ENCODE measurements around the gene SACM1L. TPM values are rescaled to one million over a fixed set of nuclear protein-coding genes. Genes with fewer than 3 reads are reported as not detected.
"Not testable (repeated sequence)": the region's sequence is repeated elsewhere in the genome, so short reads cannot be mapped to it uniquely, and the experiment has no call there.

The SACM1L gene
- total and polyA plus RNA-seq, 2 experiments from 2014 or later: 28.1 to 61.6 TPM

- TF ChIP-seq CTCF (IDR thresholded peaks at IDR 0.05; ENCODE audit: poor library complexity) (no peak), EZH2 (IDR thresholded peaks at IDR 0.05; ENCODE audit: borderline replicate concordance) (no peak), EZH2phosphoT487 (IDR thresholded peaks at IDR 0.05; ENCODE audit: low read depth, severe bottlenecking, unreplicated experiment) (no peak)
- DNase-seq (ENCODE audit: low spot score): no peak
- 95% methylated on average over 28 of the region's 32 CpGs for WGBS (ENCODE audit: low lambda C conversion rate, missing lambda C conversion rate)
These were observed 57.1 kb downstream of the SACM1L start for GRCh38 chr3:45746165-45746776.

GRCh38 chr3:45746777-45747622 lies 57.8 kb downstream of the SACM1L start:
- no peaks in the 10 kb centered on the region for H3K9me3 ChIP-seq (ENCODE audit: low read depth)
- H3K4me1 ChIP-seq (ENCODE audit: insufficient read depth): no peaks in the 10 kb centered on the region
- no peak overlapping the region for H3K4me3 ChIP-seq
- no peaks in the 10 kb centered on the region for H3K9me2 ChIP-seq (replicated peaks; ENCODE audit: insufficient read depth)
- DNase-seq (ENCODE audit: low spot score): no peak
- no peaks in the 10 kb centered on the region for H3K79me2 ChIP-seq
- no peaks in the 10 kb centered on the region for H3K36me3 ChIP-seq (replicated peaks; ENCODE audit: insufficient read depth, low read depth)
- no peaks in the 10 kb centered on the region for H3K27me3 ChIP-seq
- H3K27ac ChIP-seq: no peak overlapping the region
- no peak overlapping the region for H2AFZ ChIP-seq
- H4K20me1 ChIP-seq (ENCODE audit: insufficient read depth, poor library complexity, severe bottlenecking): no peaks in the 10 kb centered on the region
- H3K4me2 ChIP-seq: no peak overlapping the region
- TF ChIP-seq EZH2phosphoT487 (IDR thresholded peaks at IDR 0.05; ENCODE audit: low read depth, severe bottlenecking, unreplicated experiment): no peak
- no peak for TF ChIP-seq CTCF (IDR thresholded peaks at IDR 0.05; ENCODE audit: poor library complexity)
- WGBS (ENCODE audit: low lambda C conversion rate, missing lambda C conversion rate): 95% methylated on average over 17 of the region's 18 CpGs

More at GRCh38 chr3:45746165-45746776, 57.1 kb downstream of the SACM1L start:
- H3K9me2 ChIP-seq (replicated peaks; ENCODE audit: insufficient read depth): no peaks in the 10 kb centered on the region
- no peaks in the 10 kb centered on the region for H3K36me3 ChIP-seq (replicated peaks; ENCODE audit: insufficient read depth, low read depth)
- H3K4me2 ChIP-seq: no peak overlapping the region
- no peaks in the 10 kb centered on the region for H4K20me1 ChIP-seq (ENCODE audit: insufficient read depth, poor library complexity, severe bottlenecking)
- H3K27me3 ChIP-seq: no peaks in the 10 kb centered on the region
- no peaks in the 10 kb centered on the region for H3K9me3 ChIP-seq (ENCODE audit: low read depth)
- no peak overlapping the region for H2AFZ ChIP-seq
- H3K27ac ChIP-seq: no peak overlapping the region
- no peaks in the 10 kb centered on the region for H3K4me1 ChIP-seq (ENCODE audit: insufficient read depth)
- no peaks in the 10 kb centered on the region for H3K79me2 ChIP-seq
- no peak overlapping the region for H3K4me3 ChIP-seq

GRCh38 chr3:45748068-45748467 lies 58.9 kb downstream of the SACM1L start:
- H3K36me3 ChIP-seq (replicated peaks; ENCODE audit: insufficient read depth, low read depth): no peaks in the 10 kb centered on the region
- TF ChIP-seq CTCF (IDR thresholded peaks at IDR 0.05; ENCODE audit: poor library complexity) (no peak), EZH2phosphoT487 (IDR thresholded peaks at IDR 0.05; ENCODE audit: low read depth, severe bottlenecking, unreplicated experiment) (no peak), EZH2 (IDR thresholded peaks at IDR 0.05; ENCODE audit: borderline replicate concordance) (no peak)
- H2AFZ ChIP-seq: no peak overlapping the region
- no peak overlapping the region for H3K27ac ChIP-seq
- H3K4me3 ChIP-seq: no peak overlapping the region
- no peaks in the 10 kb centered on the region for H3K27me3 ChIP-seq
- H3K79me2 ChIP-seq: no peaks in the 10 kb centered on the region
- no peaks in the 10 kb centered on the region for H3K9me2 ChIP-seq (replicated peaks; ENCODE audit: insufficient read depth)
- no peak overlapping the region for H3K4me2 ChIP-seq
- H3K4me1 ChIP-seq (ENCODE audit: insufficient read depth): no peaks in the 10 kb centered on the region
- 92% methylated on average over 8 of the region's 8 CpGs for WGBS (ENCODE audit: low lambda C conversion rate, missing lambda C conversion rate)
- no peaks in the 10 kb centered on the region for H3K9me3 ChIP-seq (ENCODE audit: low read depth)
- no peak for DNase-seq (ENCODE audit: low spot score)
- no peaks in the 10 kb centered on the region for H4K20me1 ChIP-seq (ENCODE audit: insufficient read depth, poor library complexity, severe bottlenecking)

- not testable (repeated sequence) for H4K20me1 ChIP-seq (ENCODE audit: insufficient read depth, poor library complexity, severe bottlenecking); H3K27ac ChIP-seq; DNase-seq (ENCODE audit: low spot score); H3K79me2 ChIP-seq; H3K4me2 ChIP-seq; H3K27me3 ChIP-seq; H3K4me3 ChIP-seq; H3K36me3 ChIP-seq (replicated peaks; ENCODE audit: insufficient read depth, low read depth); H3K9me2 ChIP-seq (replicated peaks; ENCODE audit: insufficient read depth); H3K9me3 ChIP-seq (ENCODE audit: low read depth); H3K4me1 ChIP-seq (ENCODE audit: insufficient read depth); H2AFZ ChIP-seq
- 95% methylated on average over 4 of the region's 4 CpGs for WGBS (ENCODE audit: low lambda C conversion rate, missing lambda C conversion rate)
These were observed 59.9 kb downstream of the SACM1L start for GRCh38 chr3:45749036-45749600.
